Activated CD4-positive, alpha-beta T cell treated with anti-CD3 and anti-CD28 coated beads, Interleukin-2, Interleukin-4, amounts not matched to agents 100 ng/mL and 50 ng/mL, durations not matched to agents 16 hours and 8 hours (primary cell): ENCODE results near the gene RAPGEF2.
"Not testable (repeated sequence)": the region's sequence is repeated elsewhere in the genome, so short reads cannot be mapped to it uniquely, and the experiment has no call there.

ENCODE experiments used
- DNase-seq: peaks from one replicate; pipeline ENCODE4 v3.0.0-alpha.2; 2020; ENCODE audit warnings: low spot score

Gene RAPGEF2

GRCh38 chr4:159101988-159102621, 774 bp upstream of the RAPGEF2 start:
- DNase-seq, result no peak

- DNase-seq, result no peak
These were observed 608 bp downstream of the RAPGEF2 start for GRCh38 chr4:159103384-159103990.

DNA sequence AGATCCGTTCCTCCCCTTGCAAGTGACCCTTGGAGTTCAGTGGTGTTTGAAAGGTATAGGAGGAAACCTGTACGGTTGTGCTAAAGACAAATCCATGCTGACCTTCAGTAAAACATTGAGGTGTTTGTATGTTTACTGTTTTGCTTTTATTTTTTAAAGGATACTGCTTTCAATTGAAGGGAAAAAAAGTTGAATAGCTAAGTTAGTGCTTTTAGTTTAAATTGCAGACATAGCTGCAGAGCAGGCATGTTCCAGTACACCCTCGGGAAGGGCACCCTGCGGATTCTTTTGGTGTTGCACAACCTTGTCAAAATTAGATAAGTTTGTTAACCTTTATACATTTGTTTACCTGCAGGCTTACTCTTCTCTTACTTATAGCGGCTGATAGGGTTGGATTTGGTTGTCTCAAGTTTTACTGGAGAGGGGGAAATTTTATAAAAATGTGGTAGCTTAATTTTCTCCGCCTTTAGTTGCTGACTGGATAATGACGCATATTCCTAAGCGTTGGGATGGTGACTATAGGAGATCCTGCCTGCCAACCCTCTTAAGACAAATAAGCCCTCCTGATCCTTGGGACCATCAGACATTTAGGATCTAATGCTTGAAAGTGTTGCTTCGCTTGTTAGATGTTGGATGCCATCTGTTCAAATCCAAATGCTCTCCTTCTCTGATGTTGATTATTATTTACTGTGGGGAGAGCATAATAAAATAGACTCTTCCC, 2.0 kb downstream of the RAPGEF2 start:
- no peak for DNase-seq

DNA sequence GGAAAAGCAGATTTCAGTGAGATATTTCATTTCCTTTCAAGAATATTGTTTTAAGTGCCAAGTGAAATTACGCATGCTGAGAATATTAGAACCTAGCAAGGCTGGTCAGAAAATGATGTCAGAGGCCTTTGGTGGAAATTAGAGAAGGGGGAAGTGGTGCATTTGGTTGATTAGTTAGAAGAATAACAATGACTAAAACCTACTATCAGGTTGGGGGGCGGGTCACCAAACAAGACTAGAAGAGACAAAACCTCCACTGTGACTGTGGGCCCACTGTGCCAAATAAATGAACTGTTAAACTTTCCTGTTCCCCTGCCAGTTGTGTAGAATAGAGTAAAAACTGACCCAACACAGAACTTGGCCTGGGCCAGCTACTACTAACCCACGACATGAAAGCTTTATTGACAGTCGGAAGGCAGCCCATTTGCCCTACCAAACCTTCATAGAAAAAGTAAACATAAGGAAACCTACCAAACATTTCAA, 2.9 kb downstream of the RAPGEF2 start:
- DNase-seq, result peak; percentile 43

- DNase-seq, result no peak
These were observed 3.8 kb downstream of the RAPGEF2 start for GRCh38 chr4:159106636-159107035.

GRCh38 chr4:159107203-159107925, 4.5 kb downstream of the RAPGEF2 start:
- peak; percentile 57 for DNase-seq

DNA sequence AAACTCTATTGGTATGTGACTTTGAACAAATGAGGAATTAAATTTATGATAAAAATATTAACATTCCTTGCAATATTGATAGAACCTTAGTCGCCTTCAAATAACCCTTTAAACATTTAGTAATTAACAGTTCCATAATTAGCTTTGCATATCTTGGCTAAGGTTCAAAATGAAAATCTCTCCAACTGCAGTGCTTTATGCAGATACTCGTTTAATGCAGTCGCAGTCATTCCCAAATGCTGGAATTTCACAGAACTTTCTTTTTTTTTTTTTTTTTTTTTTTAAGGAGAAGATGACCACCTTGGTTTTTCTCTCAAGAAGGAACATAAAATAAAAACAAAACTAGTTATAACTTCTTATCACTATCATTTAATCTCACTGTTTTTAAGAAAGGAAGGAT, 5.2 kb downstream of the RAPGEF2 start:
- no peak for DNase-seq

DNA sequence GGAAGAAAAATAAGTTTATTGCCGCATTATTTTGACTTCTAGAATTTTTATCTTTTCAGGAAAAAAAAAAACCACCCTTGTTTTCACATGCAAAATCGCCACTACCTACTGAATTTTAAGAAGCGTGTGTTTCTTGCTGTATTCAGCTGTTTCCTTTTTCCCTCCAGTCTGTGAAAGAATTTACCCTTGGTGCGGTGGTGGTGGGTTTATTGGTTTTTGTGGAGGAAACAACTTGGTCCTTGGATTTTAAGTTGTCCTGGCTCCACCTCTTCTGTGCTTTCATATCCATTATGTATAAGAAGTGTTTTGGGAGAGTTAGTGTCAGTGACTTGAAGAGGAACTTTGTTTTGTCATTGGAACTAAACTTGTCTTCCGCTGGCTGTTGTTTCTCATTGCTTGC, 8.1 kb downstream of the RAPGEF2 start:
- no peak for DNase-seq

- DNase-seq, result no peak
These were observed 8.5 kb downstream of the RAPGEF2 start for GRCh38 chr4:159111416-159111815.

- not testable (repeated sequence) for DNase-seq
These were observed 10.5 kb downstream of the RAPGEF2 start for GRCh38 chr4:159113366-159113765.

- not testable (repeated sequence) for DNase-seq
These were observed 13.2 kb downstream of the RAPGEF2 start for GRCh38 chr4:159116098-159116497.

GRCh38 chr4:159116693-159117092, 13.8 kb downstream of the RAPGEF2 start:
- not testable (repeated sequence) for DNase-seq

- no peak for DNase-seq
These were observed 14.7 kb downstream of the RAPGEF2 start for GRCh38 chr4:159117564-159117963.

- no peak for DNase-seq
These were observed 15.1 kb downstream of the RAPGEF2 start for GRCh38 chr4:159117968-159118367.

DNA sequence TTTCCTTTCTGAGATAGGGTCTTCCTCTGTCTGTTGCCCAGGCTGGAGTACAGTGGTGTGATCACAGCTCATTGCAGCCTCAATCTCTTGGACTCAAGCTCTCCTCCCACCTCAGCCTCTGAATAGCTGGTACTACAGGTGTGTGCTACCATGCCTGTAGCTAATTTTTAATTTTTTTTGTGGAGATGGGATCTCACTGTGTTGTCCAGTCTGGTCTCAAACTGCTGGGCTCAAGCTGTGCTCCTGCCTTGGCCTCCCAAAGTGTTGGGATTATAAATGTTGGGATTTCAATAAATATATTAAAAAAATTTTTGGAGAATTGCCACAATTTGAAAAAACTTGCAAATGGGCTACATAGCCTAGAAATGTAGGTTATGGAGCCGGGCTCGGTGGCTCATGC, 18.5 kb downstream of the RAPGEF2 start:
- DNase-seq, result no peak

DNA sequence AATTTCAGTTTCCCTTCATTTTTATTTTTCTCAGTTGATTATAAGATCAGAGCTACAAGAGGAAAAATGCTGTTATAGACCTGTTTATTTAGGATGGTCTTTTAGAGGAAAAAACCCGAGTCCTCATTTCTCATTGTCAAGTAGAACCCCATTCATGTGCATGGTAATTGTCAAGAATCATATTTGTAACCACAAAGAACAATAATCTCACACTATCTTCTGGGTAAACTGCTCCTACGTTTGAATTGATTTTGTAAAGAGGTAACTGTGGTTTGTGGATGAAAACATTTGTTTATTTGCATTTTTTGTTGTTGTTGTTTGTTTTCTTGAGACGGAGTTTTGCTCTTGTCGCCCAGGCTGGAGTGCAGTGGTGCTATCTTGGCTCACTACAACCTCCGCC, 23.8 kb downstream of the RAPGEF2 start:
- no peak for DNase-seq

GRCh38 chr4:159127745-159128518, 25.1 kb downstream of the RAPGEF2 start:
- no peak for DNase-seq

DNA sequence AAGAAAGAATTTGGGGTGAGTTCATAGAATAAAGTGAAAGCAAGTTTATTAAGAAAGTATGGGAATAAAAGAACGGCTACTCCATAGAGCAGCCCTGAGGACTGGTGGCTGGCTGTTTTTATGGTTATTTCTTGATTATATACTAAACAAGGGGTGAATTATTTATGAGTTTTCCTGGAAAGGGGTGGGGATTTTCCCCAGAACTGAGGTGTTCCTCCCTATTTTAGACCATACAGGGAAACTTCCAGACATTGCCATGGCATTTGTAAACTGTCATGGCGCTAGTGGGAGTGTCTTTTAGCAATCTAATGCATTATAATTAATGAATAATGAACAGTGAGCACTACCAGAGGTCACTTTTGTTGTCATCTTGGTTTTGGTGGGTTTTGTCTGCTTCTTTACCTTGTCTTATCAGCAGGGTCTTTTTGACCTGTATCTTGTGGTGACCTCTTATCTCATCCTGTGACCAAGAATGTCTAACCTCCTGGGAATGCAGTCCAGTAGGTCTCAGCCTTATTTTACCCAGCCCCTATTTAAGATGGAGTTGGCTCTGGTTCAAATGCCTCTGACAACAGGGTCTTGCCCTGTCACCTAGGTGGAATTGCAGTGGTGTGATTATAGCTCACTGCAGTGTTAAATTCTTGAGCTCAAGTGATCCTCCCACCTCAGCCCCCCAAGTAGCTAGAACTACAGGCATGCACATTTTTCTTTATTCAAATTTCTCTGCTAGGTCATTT, 27.1 kb downstream of the RAPGEF2 start:
- no peak for DNase-seq

DNA sequence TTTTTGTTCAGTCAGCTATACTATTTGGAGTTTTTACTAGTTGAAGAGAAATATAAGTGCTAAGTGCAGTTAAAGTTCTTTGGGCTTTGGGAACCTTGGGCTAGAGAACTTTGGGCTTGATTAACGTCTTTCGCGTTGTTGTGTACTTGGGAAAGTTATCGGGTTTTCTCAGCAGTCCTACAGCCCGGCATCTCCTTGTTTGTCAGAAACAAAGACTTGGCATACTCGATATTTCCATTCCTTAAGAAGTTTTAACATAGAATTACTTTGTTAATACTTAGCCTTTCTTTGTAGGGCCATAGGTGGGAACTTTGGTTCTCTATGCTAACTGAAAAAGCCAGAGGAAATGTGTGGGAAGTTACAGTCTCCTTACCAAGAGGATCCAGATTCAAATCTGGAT, 28.7 kb downstream of the RAPGEF2 start:
- DNase-seq, result no peak

- no peak for DNase-seq
These were observed 31.6 kb downstream of the RAPGEF2 start for GRCh38 chr4:159134429-159134828.

DNA sequence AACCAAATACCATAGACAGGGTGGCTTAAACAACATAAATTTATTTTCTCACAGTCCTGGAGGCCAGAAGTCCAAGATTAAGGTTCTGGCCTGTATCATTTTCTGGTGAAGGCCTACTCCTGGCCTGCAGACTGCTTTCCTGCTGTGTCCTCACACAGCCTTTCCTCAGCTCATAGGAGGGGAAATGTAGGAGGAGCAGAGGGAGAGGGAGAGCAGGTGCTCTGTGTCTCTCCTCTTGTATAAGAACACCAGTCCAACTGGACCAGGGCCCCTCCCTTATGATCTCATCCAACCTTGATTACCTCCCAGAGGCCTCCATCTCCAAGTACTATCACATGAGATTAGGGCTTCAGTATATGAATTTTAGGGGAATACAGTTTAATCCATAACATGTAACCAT, 34.3 kb downstream of the RAPGEF2 start:
- DNase-seq, result no peak
